K562 (cell line): ENCODE results near the gene TXNRD2. TPM values are rescaled to one million over a fixed set of nuclear protein-coding genes. Genes with fewer than 3 reads are reported as not detected.

Source experiments
- ATF1 ChIP-seq, 2 experiments: fragments of 450-650 bp in 1 of 2; IDR thresholded peaks; 2 replicates each; pipeline ENCODE4 v1.6.1; 2016; ENCODE audit warnings: missing compliant biosample characterization in 1 of 2, missing genetic modification characterization in 1 of 2
- ETV6 ChIP-seq, 3 experiments: fragments of 150-350 bp in 1 of 3; sonication (generic) in 1 of 3; formaldehyde crosslinking in 1 of 3; IDR thresholded peaks; 2 replicates each; pipeline versions ENCODE4 v1.6.1 to v1.8.0; 2014 to 2022; ENCODE audit warnings: borderline replicate concordance in 2 of 3, low read depth in 2 of 3, antibody characterized with exemption in 1 of 3, low read length in 1 of 3, mild to moderate bottlenecking in 1 of 3, missing genetic modification reagents in 1 of 3
- HIVEP1 ChIP-seq: fragments of 250-450 bp; sonication (Bioruptor Pico); IDR thresholded peaks from 2 replicates; pipeline ENCODE4 v1.4.0; 2020; ENCODE audit warnings: mild to moderate bottlenecking
- IFI16 ChIP-seq: fragments of 250-450 bp; sonication (Bioruptor Pico); IDR thresholded peaks from 2 replicates; pipeline ENCODE4 v2.1.2; 2022; ENCODE audit warnings: mild to moderate bottlenecking, inconsistent platforms
- MIER1 ChIP-seq: fragments of 450-650 bp; IDR thresholded peaks from 2 replicates; pipeline ENCODE4 v1.6.1; 2016; ENCODE audit warnings: antibody characterized with exemption, mild to moderate bottlenecking, low read depth
- PPARD ChIP-seq: fragments of 250-450 bp; sonication (Bioruptor Pico); IDR thresholded peaks from 2 replicates; pipeline ENCODE4 v1.8.0; 2022; ENCODE audit warnings: inconsistent platforms, mild to moderate bottlenecking, moderate library complexity
- TAL1 ChIP-seq: fragments of 450-650 bp; IDR thresholded peaks from 2 replicates; pipeline ENCODE4 v1.6.1; 2016; ENCODE audit warnings: mild to moderate bottlenecking
- ZC3H4 ChIP-seq: sonication (generic); formaldehyde crosslinking; IDR thresholded peaks from 2 replicates; pipeline ENCODE4 v1.9.0; 2021; ENCODE audit warnings: missing genetic modification reagents, borderline replicate concordance
- polyA plus RNA-seq, 8 experiments: library from polyadenylated mRNA; depleted of rRNA in 4 of 8; stranded (reverse) in 5 of 8; unstranded in 3 of 8; fragments of >200 nt; fragmentation: Nextera tagmentation in 2 of 8; fragmentation: Illumina TruSeq in 1 of 8; extraction: Ambion mirVana in 2 of 8; extraction: Trizol in 1 of 8; gene quantifications; 2 replicates each; pipeline versions ENCODE4 v1.2.1 to v1.2.3, GENCODE V29; 2011 to 2014; ENCODE audit warnings: inconsistent platforms in 1 of 8, missing spikeins in 1 of 8
- total RNA-seq, 7 experiments: library from RNA; depleted of rRNA in 6 of 7; stranded (reverse); fragments of >200 nt in 6 of 7; fragmentation: Illumina TruSeq in 2 of 7; extraction: Trizol in 2 of 7; gene quantifications; 2 replicates each; pipeline versions ENCODE4 v1.2.1 to v1.2.3, GENCODE V29; 2011 to 2021; ENCODE audit warnings: low replicate concordance in 1 of 7
- TF ChIP-seq, protein P1 (sequence below): fragments of 450-650 bp; IDR thresholded peaks from 2 replicates; pipeline ENCODE4 v1.6.1; 2016; ENCODE audit warnings: antibody characterized with exemption
- TF ChIP-seq, protein P2 (sequence below): sonication (generic); formaldehyde crosslinking; IDR thresholded peaks from 2 replicates; pipeline ENCODE4 v1.9.0; 2022; ENCODE audit warnings: mild to moderate bottlenecking, missing genetic modification reagents
- TF ChIP-seq, protein P3 (sequence below): fragments of 250-450 bp; sonication (Bioruptor Pico); IDR thresholded peaks from 2 replicates; pipeline ENCODE4 v1.4.0; 2020; ENCODE audit warnings: borderline replicate concordance
- TF ChIP-seq, protein P4 (sequence below): sonication (generic); formaldehyde crosslinking; IDR thresholded peaks from 2 replicates; pipeline ENCODE4 v1.8.0; 2022; ENCODE audit warnings: missing genetic modification reagents, mild to moderate bottlenecking, borderline replicate concordance
- TF ChIP-seq, protein P5 (sequence below): fragments of 450-650 bp; conservative IDR thresholded peaks from 2 replicates; pipeline ENCODE4 v1.6.1; 2016; ENCODE audit warnings: missing genetic modification characterization, low read depth, mild to moderate bottlenecking, control low read depth, missing compliant biosample characterization
- TF ChIP-seq, protein P6 (sequence below), 3 experiments: fragments of 200-800 bp in 1 of 3; fragments of 250-450 bp in 1 of 3; fragments of 450-650 bp in 1 of 3; sonication (Bioruptor Pico) in 1 of 3; sonication (Bioruptor generic) in 1 of 3; formaldehyde crosslinking in 1 of 3; IDR thresholded peaks; 2 replicates each; pipeline versions ENCODE4 v1.6.1 to v1.8.0; 2016 to 2022; ENCODE audit warnings: mild to moderate bottlenecking in 2 of 3, missing genetic modification characterization in 2 of 3, missing compliant biosample characterization in 1 of 3, moderate library complexity in 1 of 3

TXNRD2 gene
- total and polyA plus RNA-seq, 9 of the 15 experiments (the other 6 are each of a cell fraction or from before 2014, with no cell fraction given) = 3.3 to 80.2 (median 49.4) TPM

DNA sequence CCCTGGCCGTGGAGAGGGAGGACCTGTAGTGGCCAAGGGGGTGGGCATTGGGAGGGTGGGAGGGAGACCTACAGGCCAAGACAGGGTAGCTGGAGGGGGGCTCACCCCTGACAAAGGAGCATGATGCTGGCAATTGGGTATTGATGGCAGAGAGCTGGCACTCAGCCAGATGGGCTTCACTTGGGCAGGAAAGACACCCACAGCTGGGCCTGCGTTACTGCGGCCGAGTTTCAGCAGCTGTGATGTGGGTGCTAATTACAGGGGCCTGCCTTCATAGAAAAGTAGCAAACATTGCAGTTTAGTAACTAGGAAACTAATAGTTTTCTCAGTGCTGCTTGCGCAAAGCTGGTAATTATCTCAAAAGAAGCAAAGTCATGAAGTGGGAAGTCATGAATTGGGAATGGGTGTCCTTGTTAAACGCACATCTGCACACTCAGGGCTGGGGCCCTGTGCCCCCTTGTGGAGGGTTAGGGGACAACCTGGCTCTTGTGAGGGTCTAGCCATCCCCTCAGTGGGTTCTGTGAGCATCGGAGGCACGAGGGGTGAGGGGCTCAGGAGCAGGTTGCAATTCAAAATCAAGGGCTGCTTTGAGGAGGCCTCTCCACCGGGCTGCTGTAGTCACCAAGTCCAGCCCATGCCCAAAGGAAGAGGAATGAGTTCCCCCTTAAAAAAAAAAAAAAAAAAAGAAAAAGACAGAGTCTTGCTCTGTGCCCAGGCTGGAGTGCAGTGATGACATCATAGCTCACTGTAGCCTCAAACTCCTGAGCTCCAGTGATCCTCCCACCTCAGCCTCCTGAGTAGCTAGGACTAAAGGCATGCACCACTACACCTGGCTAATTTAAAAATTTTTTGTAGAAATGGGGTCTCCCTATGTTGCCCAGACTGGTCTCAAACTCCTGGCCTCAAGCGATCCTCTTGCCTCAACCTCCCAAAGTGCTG is 24.4 kb upstream of the TXNRD2 start (continued):
- no peak for TF ChIP-seq MIER1
- TF ChIP-seq ZC3H4 = no peak
- TF ChIP-seq, protein P1, sequence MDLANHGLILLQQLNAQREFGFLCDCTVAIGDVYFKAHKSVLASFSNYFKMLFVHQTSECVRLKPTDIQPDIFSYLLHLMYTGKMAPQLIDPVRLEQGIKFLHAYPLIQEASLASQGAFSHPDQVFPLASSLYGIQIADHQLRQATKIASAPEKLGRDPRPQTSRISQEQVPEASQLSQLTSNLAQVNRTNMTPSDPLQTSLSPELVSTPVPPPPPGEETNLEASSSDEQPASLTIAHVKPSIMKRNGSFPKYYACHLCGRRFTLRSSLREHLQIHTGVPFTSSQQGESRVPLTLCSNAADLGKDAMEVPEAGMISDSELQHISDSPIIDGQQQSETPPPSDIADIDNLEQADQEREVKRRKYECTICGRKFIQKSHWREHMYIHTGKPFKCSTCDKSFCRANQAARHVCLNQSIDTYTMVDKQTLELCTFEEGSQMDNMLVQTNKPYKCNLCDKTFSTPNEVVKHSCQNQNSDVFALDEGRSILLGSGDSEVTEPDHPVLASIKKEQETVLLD = no peak
- no peak for TF ChIP-seq ATF1 (CRISPR knock-in tag; IDR thresholded peaks at IDR 0.05)
- peak; percentile 69 for TF ChIP-seq ATF1 (tag; IDR thresholded peaks at IDR 0.05)
- no peak for TF ChIP-seq ETV6 (IDR thresholded peaks at IDR 0.05; ENCODE audit: borderline replicate concordance in 1 of 2, low read depth in 2 of 2, low read length in 1 of 2)
- TF ChIP-seq ETV6 (CRISPR knock-in tag; IDR thresholded peaks at IDR 0.05; ENCODE audit: borderline replicate concordance) = no peak
- TF ChIP-seq, protein P2, sequence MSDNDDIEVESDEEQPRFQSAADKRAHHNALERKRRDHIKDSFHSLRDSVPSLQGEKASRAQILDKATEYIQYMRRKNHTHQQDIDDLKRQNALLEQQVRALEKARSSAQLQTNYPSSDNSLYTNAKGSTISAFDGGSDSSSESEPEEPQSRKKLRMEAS (CRISPR knock-in tag) = no peak
- no peak for TF ChIP-seq PPARD (CRISPR knock-in tag)
- TF ChIP-seq, protein P3, sequence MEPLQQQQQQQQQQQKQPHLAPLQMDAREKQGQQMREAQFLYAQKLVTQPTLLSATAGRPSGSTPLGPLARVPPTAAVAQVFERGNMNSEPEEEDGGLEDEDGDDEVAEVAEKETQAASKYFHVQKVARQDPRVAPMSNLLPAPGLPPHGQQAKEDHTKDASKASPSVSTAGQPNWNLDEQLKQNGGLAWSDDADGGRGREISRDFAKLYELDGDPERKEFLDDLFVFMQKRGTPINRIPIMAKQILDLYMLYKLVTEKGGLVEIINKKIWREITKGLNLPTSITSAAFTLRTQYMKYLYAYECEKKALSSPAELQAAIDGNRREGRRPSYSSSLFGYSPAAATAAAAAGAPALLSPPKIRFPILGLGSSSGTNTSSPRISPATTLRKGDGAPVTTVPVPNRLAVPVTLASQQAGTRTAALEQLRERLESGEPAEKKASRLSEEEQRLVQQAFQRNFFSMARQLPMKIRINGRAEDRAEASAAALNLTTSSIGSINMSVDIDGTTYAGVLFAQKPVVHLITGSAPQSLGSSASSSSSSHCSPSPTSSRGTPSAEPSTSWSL = no peak
- no peak for TF ChIP-seq TAL1
- TF ChIP-seq, protein P4, sequence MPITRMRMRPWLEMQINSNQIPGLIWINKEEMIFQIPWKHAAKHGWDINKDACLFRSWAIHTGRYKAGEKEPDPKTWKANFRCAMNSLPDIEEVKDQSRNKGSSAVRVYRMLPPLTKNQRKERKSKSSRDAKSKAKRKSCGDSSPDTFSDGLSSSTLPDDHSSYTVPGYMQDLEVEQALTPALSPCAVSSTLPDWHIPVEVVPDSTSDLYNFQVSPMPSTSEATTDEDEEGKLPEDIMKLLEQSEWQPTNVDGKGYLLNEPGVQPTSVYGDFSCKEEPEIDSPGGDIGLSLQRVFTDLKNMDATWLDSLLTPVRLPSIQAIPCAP (CRISPR knock-in tag) = no peak
- TF ChIP-seq, protein P5, sequence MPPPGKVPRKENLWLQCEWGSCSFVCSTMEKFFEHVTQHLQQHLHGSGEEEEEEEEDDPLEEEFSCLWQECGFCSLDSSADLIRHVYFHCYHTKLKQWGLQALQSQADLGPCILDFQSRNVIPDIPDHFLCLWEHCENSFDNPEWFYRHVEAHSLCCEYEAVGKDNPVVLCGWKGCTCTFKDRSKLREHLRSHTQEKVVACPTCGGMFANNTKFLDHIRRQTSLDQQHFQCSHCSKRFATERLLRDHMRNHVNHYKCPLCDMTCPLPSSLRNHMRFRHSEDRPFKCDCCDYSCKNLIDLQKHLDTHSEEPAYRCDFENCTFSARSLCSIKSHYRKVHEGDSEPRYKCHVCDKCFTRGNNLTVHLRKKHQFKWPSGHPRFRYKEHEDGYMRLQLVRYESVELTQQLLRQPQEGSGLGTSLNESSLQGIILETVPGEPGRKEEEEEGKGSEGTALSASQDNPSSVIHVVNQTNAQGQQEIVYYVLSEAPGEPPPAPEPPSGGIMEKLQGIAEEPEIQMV (tag) = no peak
- no peak for TF ChIP-seq IFI16
- TF ChIP-seq, protein P6, sequence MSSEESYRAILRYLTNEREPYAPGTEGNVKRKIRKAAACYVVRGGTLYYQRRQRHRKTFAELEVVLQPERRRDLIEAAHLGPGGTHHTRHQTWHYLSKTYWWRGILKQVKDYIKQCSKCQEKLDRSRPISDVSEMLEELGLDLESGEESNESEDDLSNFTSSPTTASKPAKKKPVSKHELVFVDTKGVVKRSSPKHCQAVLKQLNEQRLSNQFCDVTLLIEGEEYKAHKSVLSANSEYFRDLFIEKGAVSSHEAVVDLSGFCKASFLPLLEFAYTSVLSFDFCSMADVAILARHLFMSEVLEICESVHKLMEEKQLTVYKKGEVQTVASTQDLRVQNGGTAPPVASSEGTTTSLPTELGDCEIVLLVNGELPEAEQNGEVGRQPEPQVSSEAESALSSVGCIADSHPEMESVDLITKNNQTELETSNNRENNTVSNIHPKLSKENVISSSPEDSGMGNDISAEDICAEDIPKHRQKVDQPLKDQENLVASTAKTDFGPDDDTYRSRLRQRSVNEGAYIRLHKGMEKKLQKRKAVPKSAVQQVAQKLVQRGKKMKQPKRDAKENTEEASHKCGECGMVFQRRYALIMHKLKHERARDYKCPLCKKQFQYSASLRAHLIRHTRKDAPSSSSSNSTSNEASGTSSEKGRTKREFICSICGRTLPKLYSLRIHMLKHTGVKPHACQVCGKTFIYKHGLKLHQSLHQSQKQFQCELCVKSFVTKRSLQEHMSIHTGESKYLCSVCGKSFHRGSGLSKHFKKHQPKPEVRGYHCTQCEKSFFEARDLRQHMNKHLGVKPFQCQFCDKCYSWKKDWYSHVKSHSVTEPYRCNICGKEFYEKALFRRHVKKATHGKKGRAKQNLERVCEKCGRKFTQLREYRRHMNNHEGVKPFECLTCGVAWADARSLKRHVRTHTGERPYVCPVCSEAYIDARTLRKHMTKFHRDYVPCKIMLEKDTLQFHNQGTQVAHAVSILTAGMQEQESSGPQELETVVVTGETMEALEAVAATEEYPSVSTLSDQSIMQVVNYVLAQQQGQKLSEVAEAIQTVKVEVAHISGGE (CRISPR knock-in tag; IDR thresholded peaks at IDR 0.05) = no peak
- no peak for TF ChIP-seq HIVEP1 (CRISPR knock-in tag)
